Measurements from ENCODE around the gene CCL11.

CCL11 gene

GRCh38 chr17:34285286-34285792, at the start of gene CCL11:
TSS of gene CCL11 (plus strand) at chr17:34285742. CDS start at chr17:34285809, 67 bp downstream.
- DNase-seq (ENCODE audit: low read depth in 2 of 2) = no peak

- no peak for DNase-seq (ENCODE audit: low read depth in 2 of 2)
Measured at GRCh38 chr17:34236281-34236892, 49.2 kb upstream of the CCL11 start.

GRCh38 chr17:34237458-34237857, 48.1 kb upstream of the CCL11 start:
- DNase-seq (ENCODE audit: low read depth in 2 of 2) = no peak

- no peak for DNase-seq (ENCODE audit: low read depth in 2 of 2)
Measured at GRCh38 chr17:34241062-34241461, 44.5 kb upstream of the CCL11 start.

- no peak for DNase-seq (ENCODE audit: low read depth in 2 of 2)
Measured at GRCh38 chr17:34242587-34243363, 42.8 kb upstream of the CCL11 start.

GRCh38 chr17:34243364-34244320, 41.9 kb upstream of the CCL11 start:
- no peak for DNase-seq (ENCODE audit: low read depth in 2 of 2)

- DNase-seq (ENCODE audit: low read depth in 2 of 2) = no peak
Measured at GRCh38 chr17:34245351-34245905, 40.1 kb upstream of the CCL11 start.

GRCh38 chr17:34246446-34246845, 39.1 kb upstream of the CCL11 start:
- no peak for DNase-seq (ENCODE audit: low read depth in 2 of 2)

- no peak for DNase-seq (ENCODE audit: low read depth in 2 of 2)
Measured at GRCh38 chr17:34246881-34247280, 38.7 kb upstream of the CCL11 start.

- no peak for DNase-seq (ENCODE audit: low read depth in 2 of 2)
Measured at GRCh38 chr17:34248511-34249024, 37.0 kb upstream of the CCL11 start.

- no peak for DNase-seq (ENCODE audit: low read depth in 2 of 2)
Measured at GRCh38 chr17:34249061-34249460, 36.5 kb upstream of the CCL11 start.

GRCh38 chr17:34249478-34249877, 36.1 kb upstream of the CCL11 start:
- DNase-seq (ENCODE audit: low read depth in 2 of 2) = no peak

- DNase-seq (ENCODE audit: low read depth in 2 of 2) = no peak
Measured at GRCh38 chr17:34251186-34251585, 34.4 kb upstream of the CCL11 start.

- no peak for DNase-seq (ENCODE audit: low read depth in 2 of 2)
Measured at GRCh38 chr17:34252095-34252443, 33.5 kb upstream of the CCL11 start.

- peak; percentile 76 to 81 for DNase-seq (ENCODE audit: low read depth in 2 of 2)
Measured at GRCh38 chr17:34252444-34253138, 33.0 kb upstream of the CCL11 start.

GRCh38 chr17:34253139-34253525, 32.4 kb upstream of the CCL11 start:
- DNase-seq (ENCODE audit: low read depth in 2 of 2) = no peak

GRCh38 chr17:34254146-34254545, 31.4 kb upstream of the CCL11 start:
- DNase-seq (ENCODE audit: low read depth in 2 of 2) = peak; percentile 69 to 73

- peak in 1 of 2 experiments; percentile 50 for DNase-seq (ENCODE audit: low read depth in 2 of 2)
Measured at GRCh38 chr17:34254651-34255380, 30.7 kb upstream of the CCL11 start, which contains the start of gene CCL2. TSS of gene CCL2 (plus strand) at chr17:34255285. CDS start at chr17:34255350, 65 bp downstream.

- DNase-seq (ENCODE audit: low read depth in 2 of 2) = no peak
Measured at GRCh38 chr17:34255381-34255732, 30.2 kb upstream of the CCL11 start.

GRCh38 chr17:34255841-34256240, 29.7 kb upstream of the CCL11 start:
- no peak for DNase-seq (ENCODE audit: low read depth in 2 of 2)
